Muscle of arm (tissue), 12 donors: ENCODE results near the gene FABP6. TPM values are rescaled to one million over a fixed set of nuclear protein-coding genes. Genes with fewer than 3 reads are reported as not detected.
"Not testable (repeated sequence)": the region's sequence is repeated elsewhere in the genome, so short reads cannot be mapped to it uniquely, and the experiment has no call there.

Experiments
- DNase-seq: peaks from one replicate; pipeline ENCODE4 v3.0.0-alpha.2; 2013
- polyA plus RNA-seq, 12 donors: library from polyadenylated mRNA; unstranded; fragments of 120-200 nt; gene quantifications; one replicate each; pipeline ENCODE4 v1.2.1, GENCODE V29; 2013; ENCODE audit not compliant: insufficient read length in 12 of 12

The FABP6 gene
- polyA plus RNA-seq, 12 donors, result 0.18 to 0.30 TPM; not detected in 10

DNA sequence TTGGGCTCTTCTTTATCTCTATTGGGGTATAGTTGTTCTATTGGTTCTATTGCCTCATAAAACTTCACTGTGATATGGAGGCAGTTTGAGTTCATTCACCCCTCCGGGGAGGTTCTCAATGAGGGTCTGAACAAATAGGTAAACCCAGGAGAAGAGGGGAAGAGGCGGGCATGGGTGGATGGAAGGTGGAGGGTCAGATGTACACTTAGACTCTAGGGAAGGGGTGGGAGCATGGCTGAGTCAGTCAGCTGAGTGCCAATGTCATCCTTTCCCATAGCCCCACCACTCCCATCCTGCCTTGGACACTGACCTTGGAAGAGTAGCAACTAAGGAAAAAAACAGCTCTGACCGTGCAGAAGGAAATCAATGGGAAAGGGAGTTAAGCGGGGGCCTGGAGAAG, 9.9 kb upstream of the FABP6 start:
- DNase-seq, result no peak

GRCh38 chr5:160221082-160221481, 8.2 kb upstream of the FABP6 start:
- DNase-seq, result no peak

GRCh38 chr5:160227012-160227411, 2.3 kb upstream of the FABP6 start:
- DNase-seq, result no peak

GRCh38 chr5:160230686-160231527, 1.6 kb downstream of the FABP6 start:
- no peak for DNase-seq

GRCh38 chr5:160231783-160232342, 2.6 kb downstream of the FABP6 start:
- DNase-seq, result no peak

DNA sequence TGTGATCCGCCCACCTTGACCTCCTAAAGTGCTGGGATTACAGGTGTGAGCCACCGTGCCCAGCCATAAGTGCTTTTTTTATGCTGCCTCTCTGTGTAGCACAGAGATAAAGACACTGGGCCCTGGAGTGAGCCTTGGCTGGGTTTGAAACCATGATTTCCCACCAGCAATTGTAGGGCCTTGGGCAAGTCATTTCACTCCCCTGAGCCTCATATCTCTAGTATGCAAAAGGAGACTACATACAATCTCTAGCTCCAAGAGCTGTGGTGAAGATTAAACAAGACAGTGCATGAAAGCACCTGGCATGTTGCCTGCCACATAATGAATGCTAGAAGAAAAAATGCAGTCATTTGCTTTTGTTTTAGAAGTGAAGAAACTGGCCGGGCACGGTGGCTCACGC, 3.9 kb downstream of the FABP6 start:
- DNase-seq, result no peak

GRCh38 chr5:160235731-160236130, 6.4 kb downstream of the FABP6 start:
- no peak for DNase-seq

DNA sequence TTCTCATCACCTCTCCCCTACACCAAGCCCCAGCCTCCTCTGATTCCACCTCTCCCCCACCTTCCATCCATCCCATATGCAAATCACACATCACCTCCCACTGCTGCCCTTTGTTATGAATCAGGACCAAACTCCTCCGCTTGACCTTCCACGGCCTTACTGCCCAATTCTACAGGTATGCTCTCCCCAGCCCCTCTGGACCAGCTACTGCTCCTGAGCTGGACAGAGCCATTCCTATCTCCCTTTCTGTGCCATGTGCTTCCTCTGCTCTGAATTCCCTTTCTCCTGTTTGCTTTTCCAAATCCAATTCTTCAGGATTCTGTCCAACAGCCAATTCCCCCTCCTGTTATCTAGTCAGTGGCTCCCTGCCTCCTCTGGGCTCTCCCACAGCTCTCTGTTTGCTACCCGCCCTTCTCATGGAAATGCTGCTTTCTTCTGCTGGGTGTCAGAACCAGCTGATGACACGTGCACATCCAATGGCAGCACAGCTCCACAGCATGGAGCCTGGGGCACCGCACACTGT, 8.3 kb downstream of the FABP6 start:
- no peak for DNase-seq

DNA sequence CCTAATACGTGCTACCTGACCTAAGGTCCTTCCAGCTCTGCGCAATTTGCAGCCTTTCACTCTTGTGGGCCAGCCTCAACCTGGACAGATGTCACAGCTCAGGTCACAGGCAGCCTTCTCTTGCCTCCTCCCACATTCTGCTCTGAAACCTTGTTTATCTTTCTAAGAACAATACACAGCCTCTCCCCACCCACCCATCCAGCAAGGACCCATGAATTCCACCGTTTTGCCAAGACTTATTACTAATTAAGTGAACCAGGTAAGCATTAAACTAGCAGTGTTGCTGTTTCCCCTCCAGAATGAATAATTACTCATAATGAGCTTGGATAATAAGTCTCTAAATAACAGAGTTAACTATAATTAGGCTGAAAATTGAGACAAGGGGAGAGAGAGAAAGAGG, 11.0 kb downstream of the FABP6 start:
- DNase-seq, result no peak

- no peak for DNase-seq
Observed at GRCh38 chr5:160242145-160242544, 12.8 kb downstream of the FABP6 start.

- no peak for DNase-seq
Observed at GRCh38 chr5:160245506-160246086, 16.3 kb downstream of the FABP6 start.

GRCh38 chr5:160249570-160249969, 20.3 kb downstream of the FABP6 start:
- not testable (repeated sequence) for DNase-seq

DNA sequence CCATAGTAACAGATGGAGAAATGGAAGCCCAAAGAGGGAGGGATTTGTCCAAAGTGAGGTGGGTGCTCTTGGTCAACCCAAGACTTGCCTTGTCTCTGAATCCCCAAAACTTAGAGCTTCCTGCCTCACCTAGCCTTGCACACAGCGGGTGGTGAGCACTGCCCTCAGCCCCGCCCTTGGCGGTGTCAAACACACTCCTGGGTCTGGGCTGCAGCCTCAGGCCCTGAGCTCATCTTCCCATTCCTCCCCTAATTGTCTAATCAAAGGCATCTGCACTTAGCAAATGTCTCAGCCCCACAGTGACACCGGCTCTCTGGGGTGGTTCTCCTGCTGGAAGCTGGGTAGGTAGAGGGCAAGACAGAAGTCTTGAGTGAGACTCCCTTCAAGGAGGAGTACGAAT, 20.9 kb downstream of the FABP6 start:
- DNase-seq, result no peak

GRCh38 chr5:160250826-160251225, 21.5 kb downstream of the FABP6 start:
- no peak for DNase-seq

- DNase-seq, result no peak
Observed at GRCh38 chr5:160251406-160252155, 22.3 kb downstream of the FABP6 start.

- no peak for DNase-seq
Observed at GRCh38 chr5:160252916-160253315, 23.6 kb downstream of the FABP6 start.

- DNase-seq, result no peak
Observed at GRCh38 chr5:160253441-160253840, 24.1 kb downstream of the FABP6 start.

- no peak for DNase-seq
Observed at GRCh38 chr5:160254706-160255105, 25.4 kb downstream of the FABP6 start.

GRCh38 chr5:160259341-160259740, 30.0 kb downstream of the FABP6 start:
- no peak for DNase-seq

GRCh38 chr5:160260006-160260775, 30.9 kb downstream of the FABP6 start:
- DNase-seq, result no peak
